C4-2B (cell line): ENCODE data around the gene CFAP77.

ENCODE experiments used
- ZFX ChIP-seq: fragments of 450-650 bp; IDR thresholded peaks from 2 replicates; pipeline ENCODE4 v1.6.1; 2017
- TF ChIP-seq, protein P1 (sequence below): fragments of 450-650 bp; conservative IDR thresholded peaks from 2 replicates; pipeline ENCODE4 v1.5.1; 2017; ENCODE audit warnings: mild to moderate bottlenecking

DNA sequence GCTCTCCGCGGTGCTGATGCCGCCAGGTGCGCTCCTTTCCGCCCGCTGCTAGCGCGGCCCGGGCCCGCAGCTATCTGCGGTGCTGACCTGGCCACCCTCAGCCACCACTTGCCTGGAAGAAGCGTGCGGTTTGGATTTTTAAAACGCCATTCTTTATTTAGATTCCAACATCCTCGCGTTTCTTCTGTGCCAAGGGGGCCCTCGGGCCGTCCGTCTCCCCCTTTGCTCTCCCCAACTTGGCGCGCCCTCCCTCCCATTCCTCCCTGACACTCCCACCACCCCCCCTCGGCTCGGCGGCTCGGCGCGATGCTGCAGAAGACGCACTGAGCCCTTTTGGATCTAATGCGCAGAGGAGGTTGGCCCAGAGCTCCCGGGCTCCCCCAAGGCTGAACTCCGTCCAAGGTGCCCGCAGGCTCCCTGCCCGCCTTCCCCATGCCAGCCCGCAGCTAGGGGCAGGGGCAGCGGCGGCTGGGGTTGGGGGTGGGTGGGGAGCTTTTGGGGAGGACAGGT is 172.3 kb downstream of the CFAP77 start, which contains the start of gene BARHL1:
- TF ChIP-seq, protein P1, sequence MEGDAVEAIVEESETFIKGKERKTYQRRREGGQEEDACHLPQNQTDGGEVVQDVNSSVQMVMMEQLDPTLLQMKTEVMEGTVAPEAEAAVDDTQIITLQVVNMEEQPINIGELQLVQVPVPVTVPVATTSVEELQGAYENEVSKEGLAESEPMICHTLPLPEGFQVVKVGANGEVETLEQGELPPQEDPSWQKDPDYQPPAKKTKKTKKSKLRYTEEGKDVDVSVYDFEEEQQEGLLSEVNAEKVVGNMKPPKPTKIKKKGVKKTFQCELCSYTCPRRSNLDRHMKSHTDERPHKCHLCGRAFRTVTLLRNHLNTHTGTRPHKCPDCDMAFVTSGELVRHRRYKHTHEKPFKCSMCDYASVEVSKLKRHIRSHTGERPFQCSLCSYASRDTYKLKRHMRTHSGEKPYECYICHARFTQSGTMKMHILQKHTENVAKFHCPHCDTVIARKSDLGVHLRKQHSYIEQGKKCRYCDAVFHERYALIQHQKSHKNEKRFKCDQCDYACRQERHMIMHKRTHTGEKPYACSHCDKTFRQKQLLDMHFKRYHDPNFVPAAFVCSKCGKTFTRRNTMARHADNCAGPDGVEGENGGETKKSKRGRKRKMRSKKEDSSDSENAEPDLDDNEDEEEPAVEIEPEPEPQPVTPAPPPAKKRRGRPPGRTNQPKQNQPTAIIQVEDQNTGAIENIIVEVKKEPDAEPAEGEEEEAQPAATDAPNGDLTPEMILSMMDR = no peak
- no peak for TF ChIP-seq ZFX
